H1 (cell line): Measurements from ENCODE around the gene KLHL30. TPM values are rescaled to one million over a fixed set of nuclear protein-coding genes. Genes with fewer than 3 reads are reported as not detected.

Source experiments
- CTCF ChIA-PET: fragments of 300-600 bp; sonication (Branson Sonifier 250); formaldehyde crosslinking; loops from one replicate; lab custom pipeline; 2021; ENCODE audit not compliant: partially characterized antibody; lab: Charles Lee
- POLR2A ChIA-PET: fragments of 300-600 bp; sonication (Branson Sonifier 250); formaldehyde crosslinking; loops from one replicate; lab custom pipeline; 2021; ENCODE audit warnings: inconsistent platforms; ENCODE audit not compliant: partially characterized antibody; lab: Charles Lee
- DNase-seq, 2 experiments: peaks; one replicate each; pipeline versions ENCODE4 v3.0.0 to v3.0.0-alpha.2; 2010 to 2022; ENCODE audit warnings: low spot score in 2 of 2, low read depth in 1 of 2, mixed read lengths in 1 of 2
- FAIRE-seq: peaks from 2 replicates; lab custom pipeline; 2011; peaks lifted over from hg19 to GRCh38; lab: Jason Lieb, UNC
- H2AFZ ChIP-seq: 2 replicates; pipeline ENCODE4 v1.8.1; 2012; ENCODE audit warnings: low read length, inconsistent platforms
- H2AK5ac ChIP-seq: 2 replicates; pipeline ENCODE4 v1.6.1; 2013; ENCODE audit warnings: low read depth, low read length
- H2BK120ac ChIP-seq: replicated peaks from 2 replicates; pipeline ENCODE3; 2013; ENCODE audit warnings: low read depth, low read length, inconsistent platforms
- H2BK12ac ChIP-seq: 2 replicates; pipeline ENCODE4 v1.6.1; 2013; ENCODE audit warnings: low read depth, low read length
- H2BK15ac ChIP-seq: 2 replicates; pipeline ENCODE4 v1.6.1; 2013; ENCODE audit warnings: low read length
- H2BK20ac ChIP-seq: 2 replicates; pipeline ENCODE4 v1.6.1; 2013; ENCODE audit warnings: low read length
- H2BK5ac ChIP-seq: 2 replicates; pipeline ENCODE4 v1.6.1; 2013; ENCODE audit warnings: low read depth, low read length
- H3K14ac ChIP-seq: 2 replicates; pipeline ENCODE4 v1.6.1; 2013; ENCODE audit warnings: inconsistent platforms; ENCODE audit not compliant: insufficient read length
- H3K18ac ChIP-seq: 2 replicates; pipeline ENCODE4 v1.6.1; 2013; ENCODE audit warnings: low read length; ENCODE audit errors: extremely low read depth
- H3K23ac ChIP-seq: 2 replicates; pipeline ENCODE4 v1.6.1; 2013; ENCODE audit warnings: inconsistent platforms; ENCODE audit not compliant: insufficient read length
- H3K23me2 ChIP-seq: 2 replicates; pipeline ENCODE4 v1.6.1; 2013; ENCODE audit warnings: low read depth, low read length
- H3K27ac ChIP-seq: 2 replicates; pipeline ENCODE4 v1.6.1; 2011; ENCODE audit warnings: low read depth, low read length, inconsistent platforms
- H3K27me3 ChIP-seq, 4 experiments: replicated peaks in 1 of 4; 1 replicate in 1 of 4; 2 replicates in 3 of 4; pipeline versions ENCODE4 v1.6.1 to v1.8.1; 2011 to 2013; ENCODE audit warnings: low read length in 3 of 4, mild to moderate bottlenecking in 3 of 4, inconsistent platforms in 2 of 4, mixed read lengths in 2 of 4, moderate library complexity in 1 of 4; ENCODE audit not compliant: control insufficient read depth in 3 of 4, insufficient read depth in 3 of 4; ENCODE audit errors: extremely low read depth in 1 of 4
- H3K36me3 ChIP-seq, 4 experiments: 2 replicates each; pipeline versions ENCODE4 v1.6.1 to v1.8.1; 2011 to 2013; ENCODE audit warnings: mild to moderate bottlenecking in 4 of 4, low read length in 3 of 4, moderate library complexity in 2 of 4, control low read depth in 1 of 4, inconsistent platforms in 1 of 4; ENCODE audit not compliant: insufficient read depth in 4 of 4, control insufficient read depth in 2 of 4
- H3K4ac ChIP-seq: replicated peaks from 2 replicates; pipeline ENCODE3; 2013; ENCODE audit warnings: low read length, low read depth, mixed read lengths, inconsistent platforms; ENCODE audit not compliant: insufficient read length
- H3K4me1 ChIP-seq, 4 experiments: replicated peaks in 1 of 4; 1 replicate in 1 of 4; 2 replicates in 3 of 4; pipeline versions ENCODE4 v1.6.1 to v1.8.1; 2011 to 2013; ENCODE audit warnings: low read length in 3 of 4, inconsistent platforms in 2 of 4, mixed read lengths in 1 of 4; ENCODE audit not compliant: insufficient read depth in 4 of 4, control insufficient read depth in 3 of 4
- H3K4me2 ChIP-seq, 2 experiments: 2 replicates each; pipeline versions ENCODE4 v1.6.1 to v1.8.1; 2011 to 2013; ENCODE audit warnings: low read depth in 2 of 2, low read length in 2 of 2, control low read depth in 1 of 2, inconsistent platforms in 1 of 2, mild to moderate bottlenecking in 1 of 2; ENCODE audit not compliant: insufficient read depth in 1 of 2
- H3K4me3 ChIP-seq, 4 experiments: fragments of 200-600, 300-600 bp in 1 of 4; sonication (generic), shearing (Covaris generic), sonication (Bioruptor Twin) in 1 of 4; 2 replicates each; pipeline versions ENCODE4 v1.5.1 to v1.8.1; 2011 to 2016; ENCODE audit warnings: low read length in 4 of 4, low read depth in 3 of 4, control low read depth in 2 of 4, inconsistent platforms in 2 of 4, mild to moderate bottlenecking in 2 of 4, mixed read lengths in 1 of 4, moderate library complexity in 1 of 4; ENCODE audit not compliant: insufficient read depth in 2 of 4; ENCODE audit errors: extremely low read depth in 1 of 4
- H3K56ac ChIP-seq: replicated peaks from 2 replicates; pipeline ENCODE3; 2013; ENCODE audit warnings: low read depth, mild to moderate bottlenecking, mixed read lengths, low read length, inconsistent platforms; ENCODE audit not compliant: insufficient read length
- H3K79me1 ChIP-seq: 2 replicates; pipeline ENCODE4 v1.6.1; 2013; ENCODE audit warnings: low read depth, low read length, control low read depth
- H3K79me2 ChIP-seq, 2 experiments: 2 replicates each; pipeline versions ENCODE4 v1.6.1 to v1.8.1; 2012 to 2013; ENCODE audit warnings: low read length in 2 of 2, mild to moderate bottlenecking in 2 of 2, inconsistent platforms in 1 of 2; ENCODE audit not compliant: insufficient read depth in 2 of 2, control insufficient read depth in 1 of 2
- H3K9ac ChIP-seq, 4 experiments: replicated peaks in 1 of 4; 1 replicate in 1 of 4; 2 replicates in 3 of 4; pipeline versions ENCODE4 v1.6.1 to v1.8.1; 2011 to 2013; ENCODE audit warnings: low read depth in 3 of 4, low read length in 3 of 4, control low read depth in 2 of 4, mild to moderate bottlenecking in 2 of 4, moderate library complexity in 2 of 4, inconsistent platforms in 1 of 4; ENCODE audit errors: extremely low read depth in 1 of 4
- H3K9me3 ChIP-seq, 2 experiments: 2 replicates each; pipeline versions ENCODE4 v1.6.1 to v1.8.1; 2012 to 2013; ENCODE audit warnings: mild to moderate bottlenecking in 2 of 2, moderate library complexity in 2 of 2, control low read depth in 1 of 2, inconsistent platforms in 1 of 2, low read depth in 1 of 2, low read length in 1 of 2, mixed read lengths in 1 of 2; ENCODE audit not compliant: insufficient read depth in 2 of 2
- H4K20me1 ChIP-seq, 2 experiments: replicated peaks in 1 of 2; 2 replicates each; pipeline versions ENCODE3 to v1.8.1; 2011 to 2013; ENCODE audit warnings: inconsistent platforms in 2 of 2, low read length in 2 of 2, mild to moderate bottlenecking in 1 of 2; ENCODE audit not compliant: insufficient read depth in 2 of 2, control insufficient read depth in 1 of 2
- H4K5ac ChIP-seq: 2 replicates; pipeline ENCODE4 v1.6.1; 2013; ENCODE audit warnings: low read length, low read depth, mixed read lengths, inconsistent platforms; ENCODE audit not compliant: insufficient read length
- H4K8ac ChIP-seq: 2 replicates; pipeline ENCODE4 v1.8.0; 2013; ENCODE audit warnings: mild to moderate bottlenecking, moderate library complexity, low read length, inconsistent platforms; ENCODE audit not compliant: insufficient read depth; ENCODE audit errors: extremely low read depth
- H4K91ac ChIP-seq: replicated peaks from 2 replicates; pipeline ENCODE3; 2013; ENCODE audit warnings: low read length, mixed read lengths, inconsistent platforms; ENCODE audit not compliant: insufficient read length
- KDM5A ChIP-seq: fragments of 200-600 bp; IDR thresholded peaks from 2 replicates; pipeline ENCODE4 v1.7.1; 2012; ENCODE audit warnings: mild to moderate bottlenecking, low read length, inconsistent platforms, mixed read lengths
- RAD21 ChIP-seq, 2 experiments: IDR thresholded peaks in 1 of 2; conservative IDR thresholded peaks in 1 of 2; 2 replicates each; pipeline ENCODE4 v1.6.1; 2011; ENCODE audit warnings: low read depth in 2 of 2, low read length in 2 of 2, improper control_type of control experiment in 1 of 2, inconsistent platforms in 1 of 2, mild to moderate bottlenecking in 1 of 2, moderate library complexity in 1 of 2
- WGBS, 2 experiments: shearing (Covaris generic) in 1 of 2; methylation state at CpG; one replicate each; pipeline versions ENCODE4 v1.1.6 to v1.1.7; 2013 to 2015; ENCODE audit warnings: low lambda C conversion rate in 2 of 2, mixed read lengths in 2 of 2, inconsistent platforms in 1 of 2, low coverage in 1 of 2, missing lambda C conversion rate in 1 of 2; ENCODE audit not compliant: insufficient replicate concordance in 2 of 2, insufficient coverage in 1 of 2, insufficient read length in 1 of 2; ENCODE audit errors: extremely low coverage in 1 of 2, missing lambda C conversion rate in 1 of 2; 5-methylcytosine and 5-hydroxymethylcytosine counted together
- polyA plus RNA-seq, 7 experiments: library from polyadenylated mRNA; depleted of rRNA in 3 of 7; stranded (reverse) in 5 of 7; unstranded in 2 of 7; fragments of >200 nt in 5 of 7; fragments of 200-250 nt in 2 of 7; gene quantifications; 1 replicate in 5 of 7; 2 replicates in 1 of 7; 4 replicates in 1 of 7; pipeline versions ENCODE4 v1.2.1 to v1.2.3, GENCODE V29; 2011 to 2013; ENCODE audit warnings: missing spikeins in 2 of 7, mixed read lengths in 2 of 7
- total RNA-seq: library from RNA; stranded (reverse); fragmentation: NEBNext Ultra II Directional; extraction: Animal tissue kit (Norgen Biotek cat#: 25700); gene quantifications from 2 replicates; pipeline ENCODE4 v1.2.1, GENCODE V29; 2021

Gene KLHL30
- total and polyA plus RNA-seq, 2 of the 8 experiments (the other 6 are each of a cell fraction or from before 2014, with no cell fraction given): not detected

GRCh38 chr2:238173692-238174091 is 35.2 kb downstream of the KLHL30 start:
- no peak overlapping the region for H3K4me2 ChIP-seq
- FAIRE-seq (no peak), DNase-seq (no peak)
- H2AFZ ChIP-seq: no peak overlapping the region
- no peak overlapping the region for H3K27ac ChIP-seq
- no peak overlapping the region for H3K56ac ChIP-seq
- no peaks in the 10 kb centered on the region for H3K23me2 ChIP-seq
- H3K14ac ChIP-seq: no peak overlapping the region
- H2AK5ac ChIP-seq: no peak overlapping the region
- H3K27me3 ChIP-seq: no peaks in the 10 kb centered on the region
- H4K5ac ChIP-seq: no peak overlapping the region
- no peak overlapping the region for H2BK120ac ChIP-seq
- H2BK5ac ChIP-seq: no peak overlapping the region
- H3K4me3 ChIP-seq: no peak overlapping the region
- no peaks in the 10 kb centered on the region for H3K9me3 ChIP-seq
- H3K4ac ChIP-seq: no peak overlapping the region
- H3K79me1 ChIP-seq: no peaks in the 10 kb centered on the region; the same call in 1 of the 2 replicates
- no peak overlapping the region for H3K9ac ChIP-seq
- 83% methylated on average over 2 of the region's 2 CpGs; no CpG with 5 or more reads in 1 of the 2 experiments for WGBS, 2 experiments
- no peaks in the 10 kb centered on the region for H3K79me2 ChIP-seq
- no peaks in the 10 kb centered on the region for H3K4me1 ChIP-seq
- H4K91ac ChIP-seq: no peak overlapping the region
- no peak overlapping the region for H3K18ac ChIP-seq
- no peak overlapping the region for H2BK15ac ChIP-seq
- CTCF ChIA-PET: interaction anchor here (0.6 to 2.2 kb wide), 7 partner anchors 9 to 208 kb away, joined by 3 to 10 read pairs (median 3); no protein-coding TSS in a partner anchor
- H4K20me1 ChIP-seq: peaks cover 2 to 19% of the 10 kb centered on the region in 2 experiments
- no peak overlapping the region for H2BK12ac ChIP-seq
- no peak overlapping the region for H2BK20ac ChIP-seq
- H3K23ac ChIP-seq: no peak overlapping the region
- POLR2A ChIA-PET: no interaction called here
- peaks cover 4 to 44% (median 7%) of the 10 kb centered on the region in 4 experiments; a peak in 5 of 8 replicates for H3K36me3 ChIP-seq
- H4K8ac ChIP-seq: no peak overlapping the region
- TF ChIP-seq RAD21 (IDR thresholded peaks at IDR 0.05 in 1 of 2, conservative IDR thresholded peaks at IDR 0.05 in 1 of 2; ENCODE audit: low read depth in 2 of 2, low read length in 2 of 2) (peak; percentile 14 to 32; a peak in 3 of 4 replicates), KDM5A (no peak)
